A673 (cell line): ENCODE measurements around the gene WDR7. TPM values are rescaled to one million over a fixed set of nuclear protein-coding genes. Genes with fewer than 3 reads are reported as not detected.

Experiments used
- BruUV-seq: library from RNA; stranded (reverse); fragments of 400-500 nt; replicated peaks from 2 replicates; lab custom pipeline; 2021; lab: Mats Ljungman, UMichigan
- CTCF ChIA-PET: fragments of 300-600 bp; sonication (Branson Sonifier 250); formaldehyde crosslinking; loops from one replicate; lab custom pipeline; 2022; ENCODE audit warnings: antibody characterized with exemption; lab: Charles Lee
- POLR2A ChIA-PET: fragments of 300-600 bp; sonication (Branson Sonifier 250); formaldehyde crosslinking; loops from one replicate; lab custom pipeline; 2022; ENCODE audit warnings: antibody characterized with exemption; ENCODE audit not compliant: low non-redundant PET; lab: Charles Lee
- DNase-seq: peaks from one replicate; pipeline ENCODE4 v3.0.0-alpha.2; 2015; ENCODE audit warnings: low spot score
- H3K27ac ChIP-seq: fragments of 200-600 bp; sonication (generic); 2 replicates; pipeline ENCODE4 v1.5.1; 2016; ENCODE audit warnings: mixed run types, low read depth, mild to moderate bottlenecking, mixed read lengths, antibody characterized with exemption, low read length; ENCODE audit not compliant: poor library complexity, severe bottlenecking
- H3K27me3 ChIP-seq: fragments of 200-600 bp; sonication (generic); replicated peaks from 2 replicates; pipeline ENCODE4 v1.6.1; 2017; ENCODE audit warnings: mixed run types, low read depth, mild to moderate bottlenecking, mixed read lengths, antibody characterized with exemption, low read length; ENCODE audit not compliant: insufficient read depth, poor library complexity
- H3K36me3 ChIP-seq: fragments of 200-600 bp; sonication (generic); 2 replicates; pipeline ENCODE4 v1.6.1; 2016; ENCODE audit warnings: mixed run types, mild to moderate bottlenecking, mixed read lengths, antibody characterized with exemption, low read length; ENCODE audit not compliant: insufficient read depth, poor library complexity, severe bottlenecking
- H3K4me1 ChIP-seq: fragments of 200-600 bp; sonication (generic); 2 replicates; pipeline ENCODE4 v1.6.1; 2017; ENCODE audit warnings: mixed run types, mild to moderate bottlenecking, mixed read lengths, antibody characterized with exemption, low read length; ENCODE audit not compliant: insufficient read depth, poor library complexity, severe bottlenecking
- H3K4me3 ChIP-seq: fragments of 200-600 bp; sonication (generic); 2 replicates; pipeline ENCODE4 v1.5.1; 2016; ENCODE audit warnings: low read depth, mixed run types, mild to moderate bottlenecking, mixed read lengths, low read length; ENCODE audit not compliant: poor library complexity, severe bottlenecking
- H3K9me3 ChIP-seq: fragments of 200-600 bp; sonication (generic); 2 replicates; pipeline ENCODE4 v1.6.1; 2016; ENCODE audit warnings: mixed run types, low read depth, mild to moderate bottlenecking, mixed read lengths, antibody characterized with exemption, low read length; ENCODE audit not compliant: poor library complexity, severe bottlenecking
- CTCF ChIP-seq: fragments of 300-800, 200-600 bp; sonication (generic); conservative IDR thresholded peaks from 2 replicates; pipeline ENCODE4 v1.5.1; 2017; ENCODE audit warnings: low read depth, mild to moderate bottlenecking, antibody characterized with exemption, low read length, moderate library complexity, mixed read lengths
- EZH2 ChIP-seq: fragments of 200-600 bp; sonication (generic); IDR thresholded peaks from 2 replicates; pipeline ENCODE4 v1.6.1; 2017; ENCODE audit warnings: borderline replicate concordance, low read depth, mild to moderate bottlenecking, mixed read lengths, antibody characterized with exemption, low read length; ENCODE audit not compliant: poor library complexity, severe bottlenecking
- intact Hi-C: fragments of 100-400 bp; cut with micrococcal nuclease; formaldehyde crosslinking; loops from one replicate; pipeline ENCODE4 v1.10.0; 2022; ENCODE audit not compliant: unreplicated experiment
- total RNA-seq: library from RNA; stranded (reverse); gene quantifications from 2 replicates; pipeline ENCODE4 v1.2.3, GENCODE V29; 2021

The WDR7 gene
- total RNA-seq, 1 experiment from 2014 or later: 21.2 TPM

DNA sequence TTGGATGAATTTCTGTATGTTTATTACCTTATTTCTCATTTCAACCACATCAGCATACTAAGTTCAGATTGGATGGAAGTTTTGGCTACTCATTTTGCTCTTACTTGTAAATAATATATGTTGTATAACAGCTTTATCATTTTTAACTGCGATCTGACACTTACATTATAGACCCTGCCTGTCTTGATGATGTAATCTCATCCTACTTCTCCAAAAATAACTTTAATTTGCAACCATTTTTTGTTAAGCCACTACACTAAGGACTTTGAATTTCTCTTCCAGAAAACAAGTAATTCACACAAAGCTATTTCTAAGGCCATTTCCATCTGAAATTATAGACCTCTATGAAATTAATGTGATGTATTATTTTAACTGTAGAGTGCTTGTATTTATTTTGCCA is 240.7 kb downstream of the WDR7 start:
- Histone ChIP-seq H3K36me3 (no peaks in the 10 kb centered on the region), H3K4me3 (no peak overlapping the region), H3K27me3 (no peaks in the 10 kb centered on the region), H3K9me3 (no peaks in the 10 kb centered on the region), H3K27ac (no peak overlapping the region), H3K4me1 (no peaks in the 10 kb centered on the region)
- DNase-seq: no peak
- intact Hi-C loops: no loop called here
- TF ChIP-seq EZH2 (no peak), CTCF (no peak)
- CTCF ChIA-PET: no interaction called here
- POLR2A ChIA-PET: no interaction called here
- BruUV-seq: no TSS peak

DNA sequence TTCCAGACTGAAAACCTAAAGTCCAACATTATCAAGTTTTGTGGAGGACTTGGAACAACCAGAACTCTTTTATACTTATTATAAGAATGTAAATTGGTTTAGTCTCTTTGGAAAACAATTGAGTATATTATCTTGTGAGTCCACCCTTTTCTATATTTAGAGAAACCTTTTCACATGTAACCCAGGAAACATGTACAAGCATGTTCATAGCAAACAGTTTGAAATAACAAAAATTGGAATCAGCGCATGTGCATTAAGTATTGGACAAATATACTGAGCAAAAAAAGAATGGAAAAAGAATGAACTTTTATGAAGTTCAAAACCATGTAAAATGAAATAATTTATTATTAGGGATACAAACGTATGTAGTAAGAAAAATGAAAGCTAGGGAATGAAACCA is 246.0 kb downstream of the WDR7 start:
- no TSS peak for BruUV-seq
- no peak for DNase-seq
- H3K36me3 ChIP-seq: no peaks in the 10 kb centered on the region
- H3K4me3 ChIP-seq: no peak overlapping the region
- ChIA-PET POLR2A (no interaction called here), CTCF (no interaction called here)
- no peak for TF ChIP-seq EZH2
- TF ChIP-seq CTCF: no peak
- H3K27ac ChIP-seq: no peak overlapping the region
- no peaks in the 10 kb centered on the region for H3K4me1 ChIP-seq
- intact Hi-C loops: no loop called here
- H3K9me3 ChIP-seq: no peaks in the 10 kb centered on the region
- H3K27me3 ChIP-seq: no peaks in the 10 kb centered on the region

DNA sequence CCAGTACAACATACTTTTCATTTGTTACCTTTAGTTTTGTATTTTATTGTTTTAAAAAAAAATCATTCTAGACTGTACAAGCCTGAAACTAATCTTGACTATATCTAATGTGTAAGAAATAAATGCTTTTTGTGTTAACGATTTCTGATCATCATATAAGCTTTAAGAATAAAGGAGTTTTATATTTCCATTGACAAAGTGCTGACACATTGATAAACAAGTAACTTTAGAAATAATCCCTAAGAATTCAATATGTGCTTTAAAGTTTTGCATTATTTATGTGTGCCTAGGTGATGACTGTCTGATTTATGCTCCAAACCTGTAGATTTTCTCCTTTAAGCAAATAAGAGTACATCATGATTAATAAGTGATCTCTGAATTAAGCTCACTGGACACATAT is 248.5 kb downstream of the WDR7 start:
- no TSS peak for BruUV-seq
- ChIA-PET POLR2A (no interaction called here), CTCF (no interaction called here)
- H3K4me3 ChIP-seq: no peak overlapping the region
- DNase-seq: no peak
- no peak for TF ChIP-seq EZH2
- TF ChIP-seq CTCF: no peak
- H3K27ac ChIP-seq: no peak overlapping the region
- intact Hi-C loops: no loop called here
- H3K4me1 ChIP-seq: no peaks in the 10 kb centered on the region
- H3K9me3 ChIP-seq: no peaks in the 10 kb centered on the region
- H3K36me3 ChIP-seq: no peaks in the 10 kb centered on the region
- H3K27me3 ChIP-seq: no peaks in the 10 kb centered on the region
